Vagina (tissue), 2 donors: ENCODE results near the gene OSBPL10. TPM values are rescaled to one million over a fixed set of nuclear protein-coding genes. Genes with fewer than 3 reads are reported as not detected.

Experiments used
- DNase-seq, 2 donors: peaks; one replicate each; pipeline ENCODE4 v3.0.0-alpha.2; 2017; ENCODE audit errors: extremely low spot score in 2 of 2
- H3K27ac ChIP-seq: fragments of 200-600 bp; sonication (generic); one replicate; pipeline ENCODE4 v1.5.1; 2019
- H3K27me3 ChIP-seq: fragments of 200-600 bp; sonication (generic); one replicate; pipeline ENCODE4 v1.5.1; 2019
- H3K36me3 ChIP-seq, 2 donors: fragments of 200-600 bp; sonication (generic); one replicate each; pipeline ENCODE4 v1.5.1; 2017 to 2019
- H3K4me1 ChIP-seq: fragments of 200-600 bp; sonication (generic); one replicate; pipeline ENCODE4 v1.5.1; 2019
- H3K4me3 ChIP-seq, 2 donors: fragments of 200-600 bp; sonication (generic); 1 replicate in 1 of 2; 2 replicates in 1 of 2; pipeline ENCODE4 v1.5.1; 2016 to 2019
- H3K9me3 ChIP-seq: fragments of 200-600 bp; sonication (generic); one replicate; pipeline ENCODE4 v1.5.1; 2019
- CTCF ChIP-seq, 3 experiments: fragments of 450-650 bp in 2 of 3; fragments of 200-600 bp in 1 of 3; sonication (generic) in 1 of 3; IDR thresholded peaks; one replicate each; pipeline ENCODE4 v1.5.1; 2017 to 2019; ENCODE audit warnings: antibody characterized with exemption in 3 of 3, mild to moderate bottlenecking in 2 of 3, moderate library complexity in 2 of 3
- POLR2A ChIP-seq, 2 donors: fragments of 450-650 bp; IDR thresholded peaks; one replicate each; pipeline ENCODE4 v1.6.1; 2017; ENCODE audit warnings: antibody characterized with exemption in 2 of 2, mild to moderate bottlenecking in 2 of 2, moderate library complexity in 2 of 2
- POLR2AphosphoS5 ChIP-seq, 2 donors: sonication (generic); formaldehyde crosslinking; IDR thresholded peaks; one replicate each; pipeline ENCODE4 v1.9.0; 2017; ENCODE audit warnings: antibody characterized with exemption in 2 of 2, mild to moderate bottlenecking in 2 of 2, low read depth in 1 of 2; ENCODE audit not compliant: insufficient read depth in 1 of 2
- intact Hi-C: fragments of 100-400 bp; cut with DNase I; formaldehyde crosslinking; loops from one replicate; pipeline ENCODE4 v1.15.1; 2023
- total RNA-seq: library from RNA; depleted of rRNA; stranded (reverse); fragments of >200 nt; gene quantifications from one replicate; pipeline ENCODE4 v1.2.3, GENCODE V29; 2016

OSBPL10 gene
- total RNA-seq, 1 donor from 2014 or later, result 33.9 TPM

- no peak for DNase-seq
- intact Hi-C loops, result no loop called here
- peaks cover 7% of the 10 kb centered on the region for H3K4me1 ChIP-seq
- H3K9me3 ChIP-seq, result no peaks in the 10 kb centered on the region
- no peak overlapping the region for H3K4me3 ChIP-seq
- H3K27me3 ChIP-seq, result no peaks in the 10 kb centered on the region
- no peak for TF ChIP-seq CTCF (IDR thresholded peaks at IDR 0.05)
- no peak for TF ChIP-seq POLR2AphosphoS5 (IDR thresholded peaks at IDR 0.05; ENCODE audit: insufficient read depth in 1 of 2, low read depth in 1 of 2)
- TF ChIP-seq POLR2A (IDR thresholded peaks at IDR 0.05), result no peak
- no peak overlapping the region for H3K27ac ChIP-seq
- H3K36me3 ChIP-seq, result no peaks in the 10 kb centered on the region
Observed at GRCh38 chr3:31699309-31699953, 281.6 kb downstream of the OSBPL10 start.

- intact Hi-C loops, result no loop called here
- Histone ChIP-seq H3K4me3 (no peak overlapping the region), H3K9me3 (no peaks in the 10 kb centered on the region), H3K27me3 (no peaks in the 10 kb centered on the region), H3K36me3 (no peaks in the 10 kb centered on the region), H3K27ac (no peak overlapping the region), H3K4me1 (no peaks in the 10 kb centered on the region)
- no peak for TF ChIP-seq POLR2AphosphoS5 (IDR thresholded peaks at IDR 0.05; ENCODE audit: insufficient read depth in 1 of 2, low read depth in 1 of 2)
- TF ChIP-seq CTCF (IDR thresholded peaks at IDR 0.05), result no peak
- TF ChIP-seq POLR2A (IDR thresholded peaks at IDR 0.05), result no peak
- DNase-seq, result no peak
Observed at GRCh38 chr3:31696815-31697548, 284.1 kb downstream of the OSBPL10 start.

- Histone ChIP-seq H3K9me3 (no peaks in the 10 kb centered on the region), H3K4me1 (no peaks in the 10 kb centered on the region), H3K27me3 (no peaks in the 10 kb centered on the region), H3K36me3 (no peaks in the 10 kb centered on the region), H3K27ac (no peak overlapping the region), H3K4me3 (no peak overlapping the region)
- DNase-seq, result no peak
- TF ChIP-seq CTCF (IDR thresholded peaks at IDR 0.05) (no peak), POLR2A (IDR thresholded peaks at IDR 0.05) (no peak), POLR2AphosphoS5 (IDR thresholded peaks at IDR 0.05; ENCODE audit: insufficient read depth in 1 of 2, low read depth in 1 of 2) (no peak)
- intact Hi-C loops, result no loop called here
Observed at GRCh38 chr3:31696009-31696297, 285.1 kb downstream of the OSBPL10 start.

GRCh38 chr3:31695280-31696008, 285.6 kb downstream of the OSBPL10 start:
- TF ChIP-seq CTCF (IDR thresholded peaks at IDR 0.05), result no peak
- TF ChIP-seq POLR2A (IDR thresholded peaks at IDR 0.05), result no peak
- Histone ChIP-seq H3K4me3 (no peak overlapping the region), H3K4me1 (no peaks in the 10 kb centered on the region), H3K36me3 (no peaks in the 10 kb centered on the region), H3K27ac (no peak overlapping the region), H3K9me3 (no peaks in the 10 kb centered on the region), H3K27me3 (no peaks in the 10 kb centered on the region)
- DNase-seq, result no peak
- intact Hi-C loops, result no loop called here

- Histone ChIP-seq H3K27me3 (no peaks in the 10 kb centered on the region), H3K36me3 (no peaks in the 10 kb centered on the region), H3K9me3 (no peaks in the 10 kb centered on the region), H3K4me1 (no peaks in the 10 kb centered on the region), H3K4me3 (no peak overlapping the region), H3K27ac (no peak overlapping the region)
- TF ChIP-seq POLR2AphosphoS5 (IDR thresholded peaks at IDR 0.05; ENCODE audit: insufficient read depth in 1 of 2, low read depth in 1 of 2), result no peak
- TF ChIP-seq CTCF (IDR thresholded peaks at IDR 0.05), result no peak
- no peak for TF ChIP-seq POLR2A (IDR thresholded peaks at IDR 0.05)
- DNase-seq, result no peak
- intact Hi-C loops, result no loop called here
Observed at GRCh38 chr3:31693346-31693745, 287.7 kb downstream of the OSBPL10 start.
